NCI-H526 treated with DMSO at 0.1 percent for 48 hours (cell line): Measurements from ENCODE around the gene MAPT.

Source experiments
- DNase-seq: peaks from one replicate; lab custom pipeline; 2025; lab: John Stamatoyannopoulos, UW

MAPT gene

GRCh38 chr17:45973946-45974859 is 79.8 kb downstream of the MAPT start:
- DNase-seq = no peak

- no peak for DNase-seq
Measured at GRCh38 chr17:45974916-45975630, 80.7 kb downstream of the MAPT start.

DNA sequence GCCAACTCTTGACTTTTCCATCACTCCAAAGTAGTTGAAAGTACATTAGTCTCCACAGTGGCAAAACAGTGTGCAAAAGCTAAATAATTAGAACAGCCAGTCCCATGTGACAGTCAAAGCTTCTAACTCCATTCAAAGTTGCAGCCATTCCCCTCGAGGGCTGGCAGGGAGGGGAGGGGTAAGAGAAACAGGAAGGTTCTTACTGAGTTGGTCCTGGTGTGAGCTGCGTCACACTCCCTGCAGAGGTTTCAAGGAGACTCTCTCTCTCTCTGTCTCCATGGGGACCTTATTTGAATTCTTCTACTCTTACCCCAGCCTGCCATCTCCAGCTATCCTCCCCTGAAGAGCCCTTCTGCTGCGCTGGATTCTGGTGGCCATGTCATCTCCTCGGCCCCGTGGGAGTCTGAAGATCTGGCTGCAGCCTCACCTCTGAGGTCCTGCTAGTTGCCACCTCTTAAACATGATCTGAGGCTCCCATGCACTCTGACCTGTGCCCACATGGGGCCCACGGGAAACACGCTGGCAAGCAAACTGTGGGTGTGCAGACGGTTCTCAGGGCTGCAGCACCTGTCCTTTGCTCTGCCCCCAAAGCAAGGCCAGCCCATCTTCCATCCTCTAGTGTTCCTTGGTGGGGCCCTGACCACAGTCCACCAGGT is 81.4 kb downstream of the MAPT start:
- no peak for DNase-seq

GRCh38 chr17:45976391-45976754 is 82.0 kb downstream of the MAPT start:
- no peak for DNase-seq

GRCh38 chr17:45976755-45977505 is 82.6 kb downstream of the MAPT start:
- DNase-seq = no peak

DNA sequence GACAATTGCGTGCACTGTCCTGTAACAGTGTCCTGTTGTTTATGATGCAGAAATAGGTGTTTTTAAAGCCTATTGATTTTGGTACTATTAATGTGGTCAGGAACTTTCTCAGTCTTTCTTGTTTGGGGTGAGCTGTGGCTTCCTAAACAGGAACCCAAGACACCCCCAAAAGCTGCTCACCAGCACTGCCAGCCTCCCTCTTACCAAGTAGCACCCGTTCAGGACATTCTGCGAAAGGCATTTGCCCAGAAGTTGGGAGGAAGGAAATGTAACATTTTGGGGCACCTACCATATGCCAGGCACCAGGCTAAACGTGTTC is 83.1 kb downstream of the MAPT start:
- DNase-seq = no peak

GRCh38 chr17:45977976-45978626 is 83.7 kb downstream of the MAPT start:
- no peak for DNase-seq

DNA sequence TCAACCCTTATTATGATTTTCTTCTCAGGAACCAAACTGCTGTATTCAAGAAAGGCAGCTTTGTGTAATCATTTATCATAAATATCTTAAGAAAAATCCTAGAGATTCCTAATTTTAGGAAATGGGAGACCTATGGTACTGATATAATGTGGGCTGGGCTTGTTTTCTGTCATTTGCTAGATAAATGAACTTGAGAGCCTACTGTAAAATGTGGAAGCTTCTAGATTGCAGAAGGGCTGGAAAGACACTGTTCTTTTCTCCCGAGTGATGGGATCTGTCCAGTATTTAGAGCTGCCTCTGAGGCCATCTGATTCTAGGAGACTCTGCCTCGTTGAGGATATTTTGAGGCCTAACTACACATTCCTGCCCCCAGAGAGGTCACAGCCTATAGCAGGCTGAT is 84.8 kb downstream of the MAPT start:
- no peak for DNase-seq

- DNase-seq = no peak
Measured at GRCh38 chr17:45980855-45981254, 86.5 kb downstream of the MAPT start.

DNA sequence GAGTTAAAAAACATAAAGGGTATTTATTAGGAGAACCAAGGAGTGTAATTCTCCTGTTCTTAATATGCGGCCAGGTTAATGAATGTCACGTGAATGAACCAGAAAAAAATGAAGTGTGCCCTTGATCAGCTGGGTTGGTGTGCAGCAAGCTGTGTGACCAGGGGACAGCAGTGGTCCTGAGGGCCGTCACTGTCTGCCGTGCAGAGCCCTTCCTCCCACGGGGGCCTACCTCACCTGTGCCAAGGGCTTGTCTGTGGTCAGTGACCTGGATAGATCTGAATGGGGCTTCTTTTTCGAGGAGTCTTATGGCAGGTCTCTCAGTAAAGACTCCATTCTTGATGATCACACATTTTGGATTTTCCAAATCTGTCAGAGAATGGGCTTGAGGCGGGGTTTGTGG is 87.0 kb downstream of the MAPT start:
- no peak for DNase-seq

DNA sequence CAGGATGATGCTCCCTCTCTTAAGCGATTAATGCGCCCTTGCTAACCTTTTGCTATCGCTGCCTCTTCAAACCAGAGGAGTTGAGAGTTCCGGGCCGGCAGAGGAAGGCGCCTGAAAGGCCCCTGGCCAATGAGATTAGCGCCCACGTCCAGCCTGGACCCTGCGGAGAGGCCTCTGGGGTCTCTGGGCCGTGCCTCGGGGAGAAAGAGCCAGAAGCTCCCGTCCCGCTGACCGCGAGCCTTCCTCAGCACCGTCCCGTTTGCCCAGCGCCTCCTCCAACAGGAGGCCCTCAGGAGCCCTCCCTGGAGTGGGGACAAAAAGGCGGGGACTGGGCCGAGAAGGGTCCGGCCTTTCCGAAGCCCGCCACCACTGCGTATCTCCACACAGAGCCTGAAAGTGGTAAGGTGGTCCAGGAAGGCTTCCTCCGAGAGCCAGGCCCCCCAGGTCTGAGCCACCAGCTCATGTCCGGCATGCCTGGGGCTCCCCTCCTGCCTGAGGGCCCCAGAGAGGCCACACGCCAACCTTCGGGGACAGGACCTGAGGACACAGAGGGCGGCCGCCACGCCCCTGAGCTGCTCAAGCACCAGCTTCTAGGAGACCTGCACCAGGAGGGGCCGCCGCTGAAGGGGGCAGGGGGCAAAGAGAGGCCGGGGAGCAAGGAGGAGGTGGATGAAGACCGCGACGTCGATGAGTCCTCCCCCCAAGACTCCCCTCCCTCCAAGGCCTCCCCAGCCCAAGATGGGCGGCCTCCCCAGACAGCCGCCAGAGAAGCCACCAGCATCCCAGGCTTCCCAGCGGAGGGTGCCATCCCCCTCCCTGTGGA is 88.6 kb downstream of the MAPT start:
- DNase-seq = no peak

DNA sequence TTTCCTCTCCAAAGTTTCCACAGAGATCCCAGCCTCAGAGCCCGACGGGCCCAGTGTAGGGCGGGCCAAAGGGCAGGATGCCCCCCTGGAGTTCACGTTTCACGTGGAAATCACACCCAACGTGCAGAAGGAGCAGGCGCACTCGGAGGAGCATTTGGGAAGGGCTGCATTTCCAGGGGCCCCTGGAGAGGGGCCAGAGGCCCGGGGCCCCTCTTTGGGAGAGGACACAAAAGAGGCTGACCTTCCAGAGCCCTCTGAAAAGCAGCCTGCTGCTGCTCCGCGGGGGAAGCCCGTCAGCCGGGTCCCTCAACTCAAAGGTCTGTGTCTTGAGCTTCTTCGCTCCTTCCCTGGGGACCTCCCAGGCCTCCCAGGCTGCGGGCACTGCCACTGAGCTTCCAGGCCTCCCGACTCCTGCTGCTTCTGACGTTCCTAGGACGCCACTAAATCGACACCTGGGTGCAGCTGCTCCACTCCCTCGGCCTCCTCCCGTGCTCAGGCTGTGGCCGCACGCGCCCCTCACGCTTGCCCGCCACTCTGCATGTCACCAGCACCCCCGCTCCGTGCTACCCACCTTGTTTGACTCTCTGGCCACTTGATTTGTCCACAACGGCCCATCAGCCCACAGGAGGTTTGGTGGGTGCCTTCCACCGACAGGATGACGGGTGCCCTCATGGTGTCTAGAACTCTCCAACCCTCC is 89.4 kb downstream of the MAPT start:
- no peak for DNase-seq

DNA sequence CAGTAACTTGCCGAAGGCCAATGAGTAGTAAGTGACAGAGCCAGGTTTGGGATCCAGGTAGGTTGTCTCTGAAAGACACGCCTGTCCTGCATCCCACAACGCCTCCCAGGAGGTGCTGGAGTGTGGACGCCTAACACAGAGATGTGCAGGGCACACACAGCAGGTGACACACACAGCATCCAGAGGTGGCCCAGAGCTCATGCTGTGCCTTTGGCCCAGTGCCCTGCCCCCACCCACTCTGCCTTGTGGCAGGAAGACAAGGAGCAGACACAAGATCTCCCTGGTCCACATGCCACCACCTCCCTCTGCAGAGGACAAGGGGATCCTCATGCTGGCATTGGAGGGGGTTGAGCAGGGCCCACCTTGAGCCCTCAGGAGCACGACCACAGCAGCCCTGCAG is 90.0 kb downstream of the MAPT start:
- DNase-seq = no peak

DNA sequence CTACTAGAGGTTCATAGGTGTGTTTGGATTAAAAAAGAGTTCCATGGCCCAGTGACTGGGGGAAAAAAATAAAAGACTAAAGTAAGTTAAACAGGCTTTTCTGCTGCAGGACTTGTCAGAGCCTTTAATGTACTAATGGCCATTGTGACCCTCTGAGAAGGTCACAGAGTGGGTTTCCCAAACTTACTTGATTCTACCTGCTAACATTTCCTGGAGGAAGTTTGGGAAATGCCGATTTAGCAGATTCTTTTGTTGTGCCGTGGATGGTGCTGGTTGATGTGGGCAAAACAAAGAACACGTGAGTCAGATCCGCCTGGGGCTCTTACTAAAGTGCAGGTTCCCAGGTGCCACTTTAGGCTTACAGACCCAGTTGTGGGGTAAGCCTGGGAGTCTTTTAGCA is 91.1 kb downstream of the MAPT start:
- no peak for DNase-seq

DNA sequence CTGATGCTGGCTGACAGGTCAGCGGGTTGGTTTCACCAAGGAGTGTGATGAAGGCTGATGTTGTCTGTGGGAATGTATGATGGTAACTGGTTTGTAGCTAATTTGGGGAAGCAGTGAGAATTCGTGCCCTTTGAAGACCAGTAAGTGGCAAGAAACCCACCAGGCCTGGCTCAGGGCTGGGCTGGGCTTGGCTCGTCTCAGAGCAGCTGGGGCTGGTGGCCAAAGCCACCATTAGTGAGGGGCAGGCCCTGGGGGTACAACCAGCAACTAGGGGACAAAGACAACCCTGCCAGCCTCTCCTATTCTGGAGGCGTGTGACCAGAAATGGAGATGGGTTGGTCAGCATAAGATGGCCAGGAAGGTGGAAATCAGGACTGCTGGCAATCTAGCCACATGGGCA is 91.7 kb downstream of the MAPT start:
- DNase-seq = no peak

DNA sequence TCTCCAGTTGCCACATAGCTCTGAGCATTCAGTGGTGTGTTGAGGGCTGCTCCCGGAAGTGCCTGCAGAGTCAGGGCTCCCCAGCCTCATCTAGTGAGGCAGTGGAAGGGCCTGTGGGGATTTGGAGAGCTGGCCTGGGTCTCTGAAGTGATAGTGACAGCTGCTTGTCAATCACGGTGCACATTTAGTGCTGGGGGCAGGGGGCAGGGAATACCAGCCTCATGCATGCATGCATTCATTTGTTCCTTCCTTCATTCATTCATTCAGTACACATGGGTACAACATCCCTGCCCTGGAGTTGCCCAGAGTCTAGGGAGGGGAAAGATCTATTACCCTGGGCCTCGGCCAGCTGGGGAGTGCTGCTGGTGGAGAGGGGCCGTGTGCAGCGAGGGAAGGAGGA is 93.4 kb downstream of the MAPT start:
- no peak for DNase-seq

DNA sequence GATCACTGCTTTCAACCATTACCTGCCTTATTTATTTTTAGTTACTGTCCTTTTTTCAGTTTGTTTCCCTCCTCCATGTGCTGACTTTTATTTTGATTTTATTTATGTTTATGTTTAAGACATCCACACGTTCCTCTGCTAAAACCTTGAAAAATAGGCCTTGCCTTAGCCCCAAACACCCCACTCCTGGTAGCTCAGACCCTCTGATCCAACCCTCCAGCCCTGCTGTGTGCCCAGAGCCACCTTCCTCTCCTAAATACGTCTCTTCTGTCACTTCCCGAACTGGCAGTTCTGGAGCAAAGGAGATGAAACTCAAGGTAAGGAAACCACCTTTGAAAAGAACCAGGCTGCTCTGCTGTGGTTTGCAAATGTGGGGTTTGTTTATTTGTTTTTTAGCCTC is 95.4 kb downstream of the MAPT start:
- no peak for DNase-seq

DNA sequence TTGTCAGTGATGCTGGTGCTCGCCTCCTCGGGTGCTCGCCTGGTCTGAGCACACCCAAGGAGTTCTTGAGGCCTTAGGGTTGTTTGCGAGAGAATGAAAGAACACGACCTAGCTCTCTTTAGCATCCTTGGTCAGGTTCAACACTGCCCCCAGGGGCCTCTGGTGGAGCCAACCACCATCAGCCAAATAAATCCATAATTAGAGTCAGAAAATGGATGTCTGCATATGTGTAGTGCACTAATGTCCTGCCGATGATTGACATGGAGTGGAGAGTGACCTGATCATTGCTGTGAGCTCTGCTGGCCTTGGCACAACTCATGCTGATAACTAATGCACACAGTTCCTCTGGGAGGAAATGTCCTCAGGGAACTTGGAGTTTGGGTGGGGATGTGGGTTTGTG is 96.5 kb downstream of the MAPT start:
- no peak for DNase-seq

DNA sequence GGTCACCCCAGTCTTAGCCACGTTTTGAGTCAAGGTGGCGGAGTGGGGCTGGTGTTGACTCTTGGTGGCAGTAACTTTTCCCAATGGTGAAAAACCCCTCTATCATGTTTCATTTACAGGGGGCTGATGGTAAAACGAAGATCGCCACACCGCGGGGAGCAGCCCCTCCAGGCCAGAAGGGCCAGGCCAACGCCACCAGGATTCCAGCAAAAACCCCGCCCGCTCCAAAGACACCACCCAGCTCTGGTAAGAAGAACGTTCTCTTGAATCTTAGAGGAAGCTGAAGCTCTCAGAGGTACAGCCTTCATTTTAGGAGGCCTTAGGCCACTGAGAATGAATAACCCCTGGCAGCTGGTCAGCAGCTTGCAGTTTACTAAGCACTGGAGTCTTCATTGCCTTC is 97.0 kb downstream of the MAPT start:
- DNase-seq = no peak

DNA sequence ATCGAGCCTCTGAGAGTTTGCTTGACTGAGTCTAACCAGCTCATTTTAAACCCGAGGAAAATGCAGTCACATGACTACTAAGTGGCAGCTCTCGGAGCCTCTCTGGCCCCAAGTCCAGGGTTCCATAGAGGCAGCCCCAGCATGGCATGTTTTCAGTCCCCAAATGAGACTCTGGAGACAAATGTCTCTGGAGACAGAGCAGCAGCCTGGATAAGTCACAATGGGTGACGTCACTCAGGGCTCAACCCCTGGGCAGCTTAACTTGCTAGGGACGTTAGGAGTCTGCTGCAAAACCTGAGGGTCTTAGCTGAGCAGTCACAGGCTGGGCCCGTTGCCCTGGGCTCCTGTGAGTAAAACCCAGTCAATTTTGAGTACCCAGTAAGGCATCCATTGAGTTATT is 97.8 kb downstream of the MAPT start:
- no peak for DNase-seq
